Stimulated activated CD4-positive, alpha-beta T cell treated with anti-CD3 and anti-CD28 coated beads, Interleukin-4, amount 100 ng/mL, for 4 hours (primary cell): ENCODE results near the gene GLMP.

Source experiments
- DNase-seq, 2 experiments: peaks; one replicate each; pipeline ENCODE4 v3.0.0-alpha.2; 2020

The GLMP gene

DNA sequence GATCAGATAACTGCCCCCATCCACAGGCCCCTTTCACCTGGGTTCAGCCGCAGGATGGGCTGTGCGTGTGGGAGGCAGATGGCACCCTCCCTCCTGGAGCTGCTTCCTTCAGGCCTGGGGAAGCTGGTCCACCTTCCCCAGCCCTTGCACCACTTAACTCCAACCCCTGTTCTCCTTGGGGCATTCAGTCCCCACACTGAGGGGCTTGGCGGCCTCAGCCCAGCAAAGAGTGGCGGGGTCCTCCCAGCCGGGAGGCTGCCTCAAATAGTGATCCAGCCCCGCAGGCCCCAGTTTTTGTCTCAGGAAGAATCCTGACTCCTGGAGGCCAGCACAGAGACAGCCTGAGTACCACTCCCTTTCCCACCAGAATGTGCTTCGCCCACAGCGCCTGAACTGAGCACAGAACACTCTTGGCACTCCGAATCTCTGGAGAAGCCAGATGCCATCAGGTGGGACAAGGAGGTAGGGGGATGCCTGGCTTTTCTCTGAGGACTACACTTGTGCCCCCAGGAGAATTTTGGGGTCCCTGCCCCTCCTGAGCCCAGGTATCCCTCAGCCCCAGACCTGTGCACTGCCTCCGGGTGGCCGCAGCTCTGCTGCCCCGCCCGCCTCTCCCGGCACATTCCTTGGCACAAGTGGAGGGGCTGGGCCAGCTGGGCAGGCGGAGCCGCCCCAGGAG, 48.6 kb downstream of the GLMP start:
- no peak for DNase-seq

DNA sequence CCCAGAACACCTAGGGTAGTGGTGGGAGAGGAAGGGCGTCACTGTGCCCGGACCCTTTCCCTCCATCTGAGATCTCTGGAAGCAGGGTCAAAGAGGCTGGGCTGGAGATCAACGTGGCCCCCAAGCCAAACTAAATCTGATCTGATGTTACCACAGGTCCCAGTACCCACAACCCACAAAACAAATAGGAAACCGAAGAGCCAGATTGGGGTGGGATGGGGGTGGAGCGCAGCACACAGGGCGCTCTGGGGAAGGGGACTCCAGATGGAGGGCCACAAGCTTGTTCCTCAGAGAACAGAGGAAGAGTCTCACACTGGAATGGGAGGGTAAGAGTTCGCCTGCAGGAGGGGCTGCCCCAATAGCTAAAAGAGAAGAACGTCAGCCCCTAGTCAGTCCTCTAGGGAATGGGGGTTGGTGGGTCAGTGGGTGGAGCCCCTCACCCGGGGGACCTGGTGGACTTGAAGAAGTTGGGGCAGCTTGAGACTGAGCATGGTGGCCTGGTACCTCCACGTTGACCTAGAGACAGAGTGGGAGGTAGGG, 49.2 kb downstream of the GLMP start:
- DNase-seq, result no peak

- peak in 1 of 2 experiments; percentile 39 for DNase-seq
These were observed 49.8 kb downstream of the GLMP start for GRCh38 chr1:156245451-156246232.

- no peak for DNase-seq
These were observed 50.8 kb downstream of the GLMP start for GRCh38 chr1:156244712-156245111.

DNA sequence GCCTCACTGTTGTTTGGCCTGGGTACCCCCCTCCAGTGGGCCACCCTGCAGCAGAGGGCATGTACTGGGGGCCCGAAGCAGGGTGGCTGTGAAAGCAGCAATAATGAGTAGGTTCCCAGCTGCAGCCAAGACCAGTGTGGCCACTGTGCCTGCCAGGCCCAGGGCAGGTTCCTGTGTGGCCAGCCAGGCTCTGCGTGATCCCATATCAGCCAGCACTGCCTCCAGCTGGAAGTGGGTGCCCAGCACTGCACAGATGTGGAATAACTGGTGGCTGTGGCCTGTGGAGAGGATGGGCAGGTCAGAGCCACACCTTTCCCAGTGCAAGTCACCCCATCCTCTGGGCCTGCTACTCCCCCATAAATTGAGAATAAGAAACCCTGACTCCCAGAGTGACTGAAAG, 51.4 kb downstream of the GLMP start:
- no peak for DNase-seq

GRCh38 chr1:156242738-156243137, 52.7 kb downstream of the GLMP start:
- DNase-seq, result no peak
